NCI-H2196 (cell line): ENCODE results near the gene B3GALT6.

ENCODE experiments used
- DNase-seq: peaks from one replicate; lab custom pipeline; 2025; ENCODE audit not compliant: unreplicated experiment; lab: John Stamatoyannopoulos, UW

B3GALT6 gene

DNA sequence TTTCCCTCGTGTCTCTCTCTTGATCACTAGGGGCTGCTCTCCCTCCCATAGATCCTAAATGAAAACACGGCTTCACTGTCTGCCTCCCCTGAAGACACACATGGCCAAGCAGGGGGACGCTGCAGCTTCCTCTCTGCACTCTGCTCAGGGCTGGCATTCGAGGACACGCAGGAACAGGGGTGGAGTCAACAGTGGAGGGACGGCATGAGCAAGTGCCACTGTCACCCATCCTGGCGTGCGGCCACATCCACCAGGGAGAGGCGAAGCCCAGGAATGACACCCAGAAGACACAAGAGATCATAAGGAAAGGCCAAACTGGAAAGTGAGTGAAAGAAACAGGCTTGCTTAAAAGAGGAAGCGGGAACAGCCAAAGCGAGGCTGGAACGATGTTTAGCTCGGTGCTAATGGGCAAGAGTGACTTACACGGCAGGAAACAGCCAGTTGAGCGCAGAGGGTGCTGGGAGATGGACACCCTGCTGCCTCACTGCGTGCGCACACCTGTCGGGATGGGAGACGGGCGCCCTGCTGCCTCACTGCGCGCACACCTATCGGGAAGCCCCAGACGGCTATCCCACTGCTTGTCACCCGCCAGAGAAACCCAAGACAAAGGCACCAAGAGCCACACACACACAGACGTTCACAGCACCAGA, 28.0 kb downstream of the B3GALT6 start:
- DNase-seq = no peak

DNA sequence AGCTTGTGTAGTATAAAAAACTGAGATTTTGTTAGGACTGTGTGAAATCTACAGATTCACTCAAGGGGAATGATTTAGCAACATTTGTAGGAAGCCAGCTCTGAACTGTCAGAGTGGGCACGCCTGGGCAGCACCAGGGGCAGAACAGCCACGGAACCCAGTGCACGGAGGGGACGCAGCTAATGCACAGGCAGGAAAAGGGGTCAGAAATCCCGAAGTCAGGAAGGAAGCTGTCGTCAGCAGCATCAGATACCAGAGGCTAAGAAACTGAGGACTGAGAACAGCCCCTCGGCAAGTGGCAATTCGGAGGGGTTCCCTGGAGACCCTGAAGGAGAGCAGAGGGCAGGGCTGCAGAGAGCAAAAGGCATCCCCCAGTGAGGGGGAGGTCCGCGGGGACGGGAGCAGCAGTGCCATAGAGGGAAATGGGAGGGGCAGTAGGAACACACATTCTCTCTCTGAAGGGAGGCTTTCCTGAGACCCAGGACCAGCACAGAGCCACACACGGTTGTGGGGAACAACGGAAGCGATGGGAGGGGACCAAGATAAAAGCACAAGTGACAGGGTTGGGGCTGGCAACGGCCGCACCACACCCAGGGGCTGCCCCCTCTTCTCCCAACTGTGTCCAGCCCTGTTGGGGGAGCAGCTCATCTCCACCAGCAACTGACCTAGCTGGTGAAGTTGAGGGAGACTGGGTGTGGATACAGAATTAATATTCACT, 29.0 kb downstream of the B3GALT6 start:
- DNase-seq = no peak

GRCh38 chr1:1262071-1262470, 30.0 kb downstream of the B3GALT6 start:
- no peak for DNase-seq

DNA sequence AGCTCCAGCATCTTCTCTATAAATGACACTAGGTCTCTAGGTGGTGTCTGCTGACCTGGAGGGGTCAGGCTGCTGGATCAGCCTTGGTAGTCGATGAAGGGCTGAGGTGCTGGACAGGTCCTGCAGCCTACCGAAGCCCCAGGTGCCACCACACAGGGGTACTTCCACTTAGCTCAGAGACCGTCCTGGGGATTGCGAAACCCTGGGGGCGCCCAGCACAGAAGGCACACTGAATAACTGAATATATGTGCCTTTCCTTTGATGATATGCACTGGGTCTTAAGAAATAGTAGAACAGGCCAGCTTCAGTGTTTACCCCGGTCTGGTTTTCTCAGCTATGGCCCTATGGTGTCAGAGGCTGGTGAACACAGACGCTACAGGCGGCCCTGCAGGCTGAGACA, 30.7 kb downstream of the B3GALT6 start:
- DNase-seq = no peak

DNA sequence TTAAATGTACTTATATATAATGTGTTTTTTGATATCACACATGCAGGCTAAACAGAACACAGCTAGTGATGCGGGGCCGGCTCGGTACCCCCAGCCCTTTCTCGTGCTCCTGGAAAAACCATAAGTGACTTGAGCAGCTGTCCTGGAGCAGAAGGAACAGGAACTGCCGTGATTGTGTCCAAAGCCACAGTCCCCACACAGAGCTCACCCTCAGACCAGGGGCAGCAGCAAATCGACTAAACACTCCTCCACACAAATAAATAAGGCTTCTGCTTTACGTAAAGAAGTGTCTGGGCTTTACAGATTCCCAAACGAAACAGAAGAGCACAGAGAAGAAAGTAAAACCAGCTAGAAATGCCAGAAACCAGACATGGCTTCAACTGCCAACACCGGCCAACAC, 32.0 kb downstream of the B3GALT6 start:
- DNase-seq = no peak

DNA sequence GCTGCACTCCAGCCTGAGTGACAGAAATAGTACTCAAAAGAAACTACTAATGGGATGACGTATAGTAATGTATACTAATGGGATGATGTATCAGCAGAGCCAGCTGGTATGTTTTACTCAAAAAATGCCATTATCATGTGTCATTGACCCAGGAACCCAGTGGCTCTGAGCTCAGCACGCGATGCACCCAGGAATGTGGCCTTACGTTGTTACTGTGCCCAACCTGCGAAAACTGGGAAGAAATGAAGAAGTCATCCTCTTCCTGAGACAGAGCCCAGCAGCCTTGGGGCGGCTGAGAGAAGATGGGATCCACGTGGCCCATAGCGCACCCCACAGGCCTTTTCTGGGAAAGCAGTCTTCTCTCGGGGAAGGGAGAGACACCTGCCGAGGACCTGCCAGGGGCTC, 32.8 kb downstream of the B3GALT6 start:
- no peak for DNase-seq

GRCh38 chr1:1267488-1268283, 35.6 kb downstream of the B3GALT6 start:
- DNase-seq = no peak

GRCh38 chr1:1268284-1268682, 36.2 kb downstream of the B3GALT6 start:
- DNase-seq = no peak

- DNase-seq = no peak
Observed at GRCh38 chr1:1270813-1271212, 38.8 kb downstream of the B3GALT6 start.

- peak; percentile 31 for DNase-seq
Observed at GRCh38 chr1:1272341-1273208, 40.5 kb downstream of the B3GALT6 start.

- DNase-seq = no peak
Observed at GRCh38 chr1:1273209-1273511, 41.1 kb downstream of the B3GALT6 start.

DNA sequence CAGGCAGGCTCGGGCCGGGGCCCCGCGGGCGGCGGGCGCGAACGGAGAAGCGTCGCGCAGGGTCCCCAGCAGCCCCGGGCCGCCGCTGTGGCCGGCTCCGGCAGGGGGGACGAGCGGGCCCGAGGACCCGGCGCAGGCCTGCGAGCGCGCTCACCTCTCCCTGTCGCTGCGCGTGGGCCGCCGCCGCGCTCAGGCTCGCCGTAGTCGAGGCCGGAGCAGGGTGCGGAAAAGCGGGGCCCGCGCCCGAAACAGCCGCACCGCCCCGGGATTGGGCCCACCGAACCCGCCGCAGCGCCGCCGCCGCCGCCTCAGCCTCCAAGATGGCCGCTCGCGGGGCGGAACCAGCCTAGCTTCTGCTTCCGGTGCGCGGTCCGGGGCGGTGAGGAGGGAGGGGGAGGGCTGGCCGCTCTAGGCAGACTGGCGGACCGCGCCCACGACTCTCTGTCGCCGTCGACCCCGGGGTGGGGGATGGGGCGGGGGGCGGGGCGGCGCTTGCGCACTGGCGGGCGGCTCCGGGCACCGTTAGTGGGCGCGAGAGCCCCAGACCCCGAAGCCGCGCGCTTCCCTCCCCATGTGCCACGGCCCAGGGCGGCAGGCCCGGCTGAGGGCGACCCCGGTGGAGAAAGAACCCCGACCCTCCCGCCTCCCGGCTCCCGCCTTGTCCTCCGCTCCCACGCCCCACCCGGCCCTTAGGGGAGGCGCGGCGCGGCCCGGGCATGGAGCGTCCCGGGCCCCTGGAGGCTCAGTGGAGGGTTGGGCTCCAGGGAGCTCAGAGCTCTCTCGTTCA, 41.7 kb downstream of the B3GALT6 start, which contains the start of gene UBE2J2:
Gene UBE2J2, minus strand, starts transcription at position 343 of the 787 bp plus-strand sequence. CDS start 5,862 bp downstream, outside the sequence.
- peak; percentile 85 for DNase-seq

- no peak for DNase-seq
Observed at GRCh38 chr1:1274299-1274930, 42.4 kb downstream of the B3GALT6 start.

DNA sequence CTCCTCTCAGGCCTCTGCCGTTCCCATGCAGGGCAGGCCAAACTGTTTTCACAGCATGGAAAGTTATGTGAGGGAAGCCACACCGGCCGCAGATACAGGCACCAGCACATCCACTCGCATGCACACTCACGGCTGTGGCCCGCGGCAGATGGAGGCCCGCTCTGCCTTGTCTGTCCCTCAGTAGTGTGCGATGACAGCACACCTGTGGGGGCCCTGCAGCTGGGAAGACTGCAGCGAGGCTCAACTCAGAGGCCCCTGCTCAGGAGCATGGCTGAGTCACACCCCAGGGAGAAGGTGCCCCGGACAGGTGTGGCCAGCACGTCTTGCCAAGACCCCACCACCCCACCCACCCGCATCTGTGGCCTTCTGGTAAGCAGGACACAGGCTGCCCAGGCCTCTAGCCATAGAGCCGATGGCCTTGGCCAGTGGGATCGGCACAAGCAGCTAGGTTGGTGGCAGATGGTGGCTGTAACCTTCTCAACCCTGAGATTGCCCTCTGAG, 42.9 kb downstream of the B3GALT6 start:
- no peak for DNase-seq

GRCh38 chr1:1275836-1276235, 43.8 kb downstream of the B3GALT6 start:
- no peak for DNase-seq

DNA sequence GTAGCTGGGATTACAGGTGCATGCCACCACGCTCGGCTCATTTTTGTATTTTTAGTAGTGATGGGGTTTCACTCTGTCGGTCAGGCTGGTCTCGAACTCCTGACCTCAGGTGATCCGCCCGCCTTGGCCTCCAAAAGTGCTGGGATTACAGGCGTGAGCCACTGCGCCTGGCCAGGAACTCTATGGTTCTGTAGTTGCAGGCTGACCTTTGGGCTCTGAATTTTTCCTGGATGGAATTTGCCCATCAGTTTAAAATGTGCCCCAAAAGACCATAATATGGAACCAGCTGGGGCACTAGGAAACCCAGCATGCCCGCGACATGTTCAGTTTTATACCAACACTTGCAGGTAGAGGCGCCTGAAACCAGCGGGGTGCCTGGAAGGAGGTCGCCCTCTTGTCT, 46.6 kb downstream of the B3GALT6 start:
- DNase-seq = no peak

- DNase-seq = no peak
Observed at GRCh38 chr1:1279028-1279427, 47.0 kb downstream of the B3GALT6 start.

- no peak for DNase-seq
Observed at GRCh38 chr1:1280782-1281481, 48.9 kb downstream of the B3GALT6 start.
